Activated T-helper 1 cell treated with anti-CD3 and anti-CD28 coated beads, Interleukin-2, amount 50 U/mL, for 16 hours (primary cell): ENCODE measurements around the gene MINAR2.

Experiments
- DNase-seq, 2 donors: peaks; one replicate each; pipeline ENCODE4 v3.0.0-alpha.2; 2020; ENCODE audit warnings: low read depth in 1 of 2, low spot score in 1 of 2

Gene MINAR2, protein sequence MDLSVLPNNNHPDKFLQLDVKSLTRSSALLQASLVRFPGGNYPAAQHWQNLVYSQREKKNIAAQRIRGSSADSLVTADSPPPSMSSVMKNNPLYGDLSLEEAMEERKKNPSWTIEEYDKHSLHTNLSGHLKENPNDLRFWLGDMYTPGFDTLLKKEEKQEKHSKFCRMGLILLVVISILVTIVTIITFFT

DNA sequence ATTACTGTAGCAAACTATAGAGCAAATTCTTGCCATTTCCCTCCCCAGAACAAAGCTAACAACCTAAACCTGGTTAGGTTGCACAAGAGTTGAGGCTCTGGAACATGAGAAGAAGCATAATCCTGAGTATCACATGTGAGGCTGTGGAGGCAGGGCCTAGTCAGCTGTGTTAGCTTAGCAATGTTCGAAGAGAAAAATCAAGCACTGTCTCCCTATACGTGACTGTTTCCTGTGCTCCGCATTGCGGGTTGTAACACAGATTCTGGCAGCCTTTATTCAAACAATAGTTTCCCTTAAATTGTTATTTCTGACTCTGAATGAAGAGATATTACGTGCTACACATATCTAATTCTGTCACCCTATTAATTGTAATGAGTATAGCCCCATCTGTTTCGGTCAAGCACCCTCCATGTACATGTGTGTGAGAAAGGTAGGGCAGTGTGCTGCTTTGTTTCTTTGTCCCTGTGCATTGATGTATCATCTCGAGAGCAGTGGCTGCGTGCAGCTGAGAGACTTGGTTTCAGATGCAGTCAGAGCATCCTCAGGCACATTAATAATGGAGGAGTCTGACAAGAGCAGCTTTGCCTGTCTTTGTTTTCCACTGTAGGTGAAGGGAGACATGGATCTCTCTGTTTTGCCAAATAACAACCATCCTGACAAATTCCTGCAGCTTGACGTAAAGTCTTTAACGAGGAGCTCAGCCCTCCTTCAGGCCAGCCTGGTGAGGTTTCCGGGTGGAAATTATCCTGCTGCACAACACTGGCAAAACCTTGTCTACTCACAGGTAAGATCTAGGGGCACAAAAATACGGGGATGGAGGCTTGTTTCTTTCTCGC lies at the start of gene MINAR2:
TSS of gene MINAR2 (plus strand) at position 523 of the 836 bp plus-strand sequence. CDS start at position 620, 97 bp downstream.
- no peak for DNase-seq

DNA sequence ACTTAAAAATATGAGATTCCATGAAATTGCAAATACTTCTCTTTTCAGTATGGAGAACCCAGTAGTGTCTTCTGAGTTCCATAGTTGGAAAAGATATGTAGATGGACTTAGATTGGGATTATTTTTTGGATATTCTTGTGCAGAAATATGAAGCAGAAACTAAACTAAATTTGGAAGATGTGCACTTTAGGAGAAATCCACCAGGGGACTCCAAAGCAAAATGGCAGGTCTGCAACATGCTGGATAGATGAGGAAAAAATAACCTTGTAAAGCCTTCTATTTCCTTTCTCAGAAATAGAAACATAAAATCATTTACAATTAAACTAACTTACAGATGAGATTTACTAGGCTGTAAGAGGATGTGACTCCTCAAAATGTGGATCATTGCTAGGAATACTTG lies 49.2 kb upstream of the MINAR2 start:
- DNase-seq, result no peak

DNA sequence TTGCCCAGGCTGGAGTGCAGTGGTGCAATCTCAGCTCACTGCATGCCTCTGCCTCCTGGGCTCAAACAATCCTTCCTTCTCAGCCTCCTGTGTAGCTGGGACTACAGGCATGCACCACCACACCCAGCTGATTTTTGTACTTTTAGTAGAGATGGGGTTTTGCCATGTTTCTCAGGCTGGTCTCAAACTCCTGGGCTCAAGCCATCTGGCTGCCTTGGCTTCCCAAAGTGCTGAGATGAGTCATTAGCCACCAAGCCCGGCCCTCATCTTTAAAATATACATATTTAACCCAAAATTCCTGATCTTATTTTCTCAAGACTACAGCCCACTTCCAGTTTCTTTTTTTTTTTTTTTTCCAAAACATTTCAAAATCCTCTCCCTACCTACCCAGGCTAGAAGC lies 31.7 kb upstream of the MINAR2 start:
- no peak for DNase-seq

DNA sequence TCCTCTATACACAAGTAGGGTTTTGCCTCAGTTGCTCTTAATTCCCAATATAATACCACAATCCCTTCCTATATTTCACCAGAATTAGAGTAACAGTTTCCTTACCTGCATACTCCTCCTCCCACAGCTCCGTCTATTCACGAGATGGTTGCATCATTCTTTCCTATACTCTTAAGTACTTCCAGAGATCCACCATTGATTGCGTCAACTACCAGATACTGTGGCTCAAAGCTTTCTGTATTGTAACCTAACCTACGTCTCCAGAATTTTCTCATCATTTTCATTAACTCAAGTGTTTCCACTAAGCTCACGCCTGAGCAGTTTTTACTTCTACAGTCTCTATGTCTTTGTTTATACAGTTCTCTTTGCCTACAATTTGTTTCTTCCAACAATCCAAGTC lies 31.2 kb upstream of the MINAR2 start:
- DNase-seq, result no peak

DNA sequence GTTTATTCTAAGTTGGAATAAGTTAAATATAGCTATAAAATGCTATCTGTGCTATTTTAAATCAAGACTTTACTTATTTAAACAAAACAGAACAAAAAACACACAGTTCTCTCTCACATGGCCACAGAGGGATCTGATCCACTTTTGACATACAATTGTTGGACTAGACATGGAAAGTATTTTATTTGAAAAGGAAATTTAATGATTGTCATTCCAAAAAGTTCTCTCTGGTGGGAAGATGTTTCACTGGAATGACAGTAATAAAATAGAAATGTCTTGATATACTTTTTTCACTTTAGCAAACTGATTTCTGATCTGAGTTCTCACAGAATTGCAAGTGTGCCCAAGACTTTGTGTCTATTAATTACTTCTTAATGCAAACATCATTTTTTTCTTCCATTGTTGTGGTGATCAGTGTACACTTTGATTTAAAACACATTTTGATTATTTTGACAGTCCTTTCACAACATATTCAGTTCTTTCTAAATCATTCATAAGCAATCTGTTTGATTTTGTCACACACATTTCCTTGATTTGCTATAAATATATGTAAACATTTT lies 30.1 kb upstream of the MINAR2 start:
- DNase-seq, result no peak

DNA sequence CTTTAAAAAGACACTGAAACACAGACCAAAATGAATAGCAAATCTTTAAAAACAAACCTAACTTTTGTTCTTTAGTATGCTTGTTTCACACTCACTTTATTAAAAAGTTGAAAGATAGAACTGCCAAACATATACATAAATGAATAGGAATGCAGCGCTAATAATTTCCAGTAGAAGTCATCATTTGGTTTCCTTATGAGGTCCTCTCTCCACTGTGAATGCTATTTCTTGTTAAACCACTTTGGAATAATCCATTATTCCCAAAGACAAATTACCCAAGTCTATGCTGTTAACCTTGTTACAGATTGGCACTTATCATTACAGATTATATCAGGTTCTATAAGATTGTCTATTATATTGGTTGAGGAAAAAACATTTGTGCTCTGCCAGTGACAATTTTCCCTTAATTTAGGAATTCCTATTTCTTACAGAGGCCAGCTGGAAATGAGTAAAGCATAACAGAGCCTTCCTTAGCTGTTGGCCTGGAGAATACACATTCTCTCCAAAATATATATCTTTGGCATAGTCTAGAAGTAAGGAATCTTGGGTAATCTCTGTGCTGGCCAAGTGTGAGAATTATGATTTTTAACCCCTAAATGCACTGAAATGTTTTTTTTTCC lies 29.3 kb upstream of the MINAR2 start:
- DNase-seq, result no peak

DNA sequence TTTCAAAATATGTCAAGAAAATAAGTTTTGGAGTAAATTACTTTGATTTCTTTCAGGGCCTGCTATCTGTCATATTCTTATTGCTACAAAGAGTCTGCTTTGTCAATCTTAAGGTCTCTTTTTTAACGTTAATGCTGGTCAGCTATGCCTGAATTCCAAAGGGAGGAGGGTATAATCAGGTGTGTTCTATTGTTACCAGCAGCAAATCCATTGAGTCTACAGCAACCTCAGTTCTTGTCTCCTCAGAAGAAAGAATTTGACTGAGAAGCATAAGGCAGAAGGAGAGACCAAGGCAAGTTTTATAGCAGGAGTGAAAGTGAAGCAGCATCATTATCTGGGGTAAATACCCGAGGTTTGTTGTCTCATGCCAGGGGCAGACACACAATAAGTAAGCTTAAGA lies 23.7 kb upstream of the MINAR2 start:
- no peak for DNase-seq

DNA sequence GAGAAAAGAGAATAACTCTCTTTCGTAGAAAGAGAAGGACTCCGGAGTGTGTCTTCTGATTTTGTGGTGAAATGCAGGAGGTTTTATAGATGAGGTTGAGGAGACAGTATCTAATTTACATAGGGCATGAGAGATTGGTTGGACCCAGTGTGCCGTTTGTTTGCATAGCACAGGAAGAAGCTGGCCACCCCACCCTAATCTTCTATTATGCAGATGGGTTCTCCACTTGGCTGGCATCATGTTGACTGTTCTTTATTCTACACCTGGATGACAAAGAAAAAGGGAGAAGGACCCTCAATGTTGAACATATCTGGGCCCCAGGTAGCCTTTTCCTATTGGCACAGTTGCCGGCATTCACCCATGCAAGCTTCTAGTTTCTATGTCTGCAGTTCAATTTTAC lies 23.2 kb upstream of the MINAR2 start:
- no peak for DNase-seq

DNA sequence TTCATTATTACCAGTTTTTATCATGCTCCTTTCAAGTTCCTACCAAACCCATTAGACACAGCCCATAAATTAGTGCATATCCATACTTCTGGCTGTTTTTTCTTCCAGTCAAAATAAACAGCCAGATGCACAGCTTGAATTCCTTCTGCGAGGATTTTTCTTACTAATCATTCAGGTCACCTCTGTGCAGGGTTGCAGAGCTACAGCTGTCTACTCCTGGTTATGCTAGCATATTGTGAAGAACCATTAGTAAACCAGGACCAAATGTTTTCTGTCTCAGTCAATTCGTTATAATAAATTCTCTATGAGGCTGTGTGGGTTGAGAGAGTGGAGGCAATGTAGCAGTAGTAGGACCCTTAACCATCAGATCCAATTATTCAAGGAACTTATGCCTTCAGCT lies 8.1 kb upstream of the MINAR2 start:
- DNase-seq, result no peak

DNA sequence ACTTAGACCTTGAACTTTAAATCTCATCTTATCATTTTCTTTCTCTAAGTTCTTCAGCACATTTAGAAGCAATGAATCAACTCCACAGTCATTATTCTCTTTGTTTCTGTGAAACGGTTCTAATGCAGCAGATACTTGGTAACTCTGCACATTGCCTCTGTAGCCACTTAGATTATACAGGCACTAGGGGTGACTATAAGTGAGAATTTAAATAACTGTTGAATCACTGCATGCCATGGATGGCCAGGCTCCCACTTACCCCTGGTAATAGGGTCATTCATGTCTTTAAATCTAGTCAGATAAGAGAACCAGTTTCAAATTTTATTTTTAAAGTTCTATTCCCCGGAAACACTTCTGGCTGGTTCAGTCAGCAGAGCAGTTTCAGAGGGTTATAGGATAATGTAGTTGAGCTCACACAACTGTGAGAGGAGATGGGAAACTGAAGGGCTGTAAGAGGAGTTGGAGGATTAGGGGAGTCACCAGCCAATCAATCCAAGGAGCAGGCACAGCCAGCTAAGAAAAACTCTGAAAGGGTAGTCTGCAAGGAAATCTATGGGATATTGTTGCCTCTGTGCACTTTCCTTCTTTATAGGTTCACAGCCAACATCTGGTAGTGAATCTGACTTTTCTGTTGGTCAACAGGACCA lies 4.2 kb upstream of the MINAR2 start:
- DNase-seq, result no peak

DNA sequence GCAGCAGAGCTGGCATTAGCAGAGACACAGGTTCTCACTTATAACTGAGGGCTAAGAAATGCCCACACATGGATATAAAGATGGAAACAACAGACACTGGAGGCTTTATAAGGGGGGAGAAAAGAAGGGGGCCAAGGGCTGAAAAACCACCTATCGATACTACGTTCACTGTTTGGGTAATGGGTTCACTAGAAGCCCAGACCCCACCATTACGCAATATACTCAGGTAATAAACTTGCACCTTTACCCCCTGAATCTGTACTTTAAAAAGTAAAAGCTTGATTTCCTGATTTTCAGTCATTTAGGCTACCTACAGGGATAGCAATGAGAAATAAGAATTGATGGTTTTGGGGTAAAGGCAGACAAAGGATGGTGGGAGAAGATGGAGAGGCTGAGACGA lies 1.9 kb upstream of the MINAR2 start:
- DNase-seq, result no peak

DNA sequence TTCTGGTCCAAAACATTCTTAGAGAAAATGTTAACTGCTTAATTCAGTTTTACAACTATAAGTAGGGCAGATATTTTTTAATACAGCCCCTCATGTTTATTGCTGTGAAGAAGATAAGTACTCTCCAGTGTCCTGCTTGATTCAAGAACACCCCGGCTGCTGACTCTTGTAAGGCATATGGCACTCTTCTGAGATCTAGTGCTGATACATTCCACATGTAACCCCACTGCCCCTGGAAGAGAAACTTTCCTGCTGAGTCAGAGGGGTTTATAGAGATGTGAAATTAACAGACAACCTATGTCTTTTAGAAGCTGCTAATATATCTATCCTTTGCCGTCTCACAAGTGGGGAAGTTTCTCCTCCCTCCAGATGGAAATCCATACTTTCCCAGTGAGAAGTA lies 1.0 kb upstream of the MINAR2 start:
- no peak for DNase-seq

DNA sequence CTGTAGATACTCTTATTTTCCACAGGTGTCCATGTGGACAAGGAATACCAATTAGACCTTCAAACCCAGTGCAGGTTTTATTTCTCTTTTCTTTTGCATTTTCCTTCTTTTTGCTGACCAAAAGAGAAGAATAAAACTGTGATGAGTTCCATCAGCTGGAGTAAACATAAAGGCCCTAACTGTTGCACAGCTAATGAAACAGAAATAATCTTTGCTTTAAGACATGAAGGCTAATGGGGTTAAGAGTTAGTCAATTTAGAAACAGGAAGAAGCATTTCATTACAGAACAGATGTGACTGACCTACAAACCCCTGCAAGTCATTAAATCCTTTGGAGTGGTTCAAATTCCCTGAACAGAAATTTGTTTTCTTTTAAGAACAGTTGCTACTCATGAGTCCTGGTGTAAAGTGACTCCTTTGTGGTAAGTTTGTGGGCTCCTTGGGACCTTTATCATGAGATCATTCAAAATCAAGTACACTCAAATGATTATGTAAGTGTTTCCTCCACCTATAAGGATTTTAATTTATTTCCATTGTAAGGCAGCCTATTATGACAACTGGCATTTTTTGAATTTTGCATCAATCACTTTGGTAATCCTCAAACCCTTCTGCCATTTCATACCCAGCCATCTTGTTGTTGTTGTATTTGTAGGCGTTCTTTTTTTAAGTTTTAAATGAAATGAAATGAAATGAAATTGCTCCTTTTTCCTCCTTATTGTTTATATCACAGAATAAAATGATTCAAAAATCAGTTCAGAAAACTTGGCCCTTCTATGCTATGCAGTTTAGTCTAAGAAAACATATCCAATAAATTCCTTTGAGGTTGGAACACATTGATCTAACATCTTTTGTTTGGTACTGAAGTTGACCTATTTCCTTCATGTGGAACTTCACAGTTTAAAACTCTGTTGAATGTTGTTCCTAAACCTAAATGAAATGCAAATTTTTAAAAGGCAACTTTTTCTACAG lies 1.3 kb downstream of the MINAR2 start:
- DNase-seq, result no peak

DNA sequence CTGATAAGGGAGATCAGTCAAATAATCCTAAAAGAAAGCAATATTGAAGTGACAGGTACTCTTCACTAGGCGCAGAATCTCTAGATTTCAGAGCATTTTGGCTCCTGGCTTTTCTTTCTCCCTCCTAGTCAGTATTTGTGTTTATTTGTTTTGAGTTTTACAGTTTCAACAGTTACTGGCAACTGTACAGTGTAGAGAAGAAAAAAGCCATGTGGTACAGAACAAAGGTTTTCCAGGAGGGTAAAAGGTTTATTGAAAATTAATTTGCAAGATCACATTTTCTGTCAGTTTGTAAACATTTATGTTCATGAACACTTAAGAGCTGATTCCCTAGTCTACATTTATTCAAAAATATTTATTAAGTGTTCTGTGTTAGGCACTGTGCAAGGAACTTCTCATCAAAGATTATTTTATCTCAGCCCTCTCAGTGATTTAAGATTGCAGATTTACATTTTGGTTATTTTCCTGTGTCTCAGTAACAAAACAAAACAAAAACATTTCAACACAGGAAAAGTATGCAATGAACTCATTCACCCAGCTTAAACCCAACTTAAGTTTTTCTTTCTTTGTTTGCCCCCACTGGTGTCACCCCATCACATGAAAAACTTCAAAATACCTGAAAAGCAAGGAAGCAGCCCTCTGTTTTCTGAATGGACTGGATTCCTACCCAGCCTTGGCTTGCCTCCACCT lies 12.9 kb downstream of the MINAR2 start:
- no peak for DNase-seq

DNA sequence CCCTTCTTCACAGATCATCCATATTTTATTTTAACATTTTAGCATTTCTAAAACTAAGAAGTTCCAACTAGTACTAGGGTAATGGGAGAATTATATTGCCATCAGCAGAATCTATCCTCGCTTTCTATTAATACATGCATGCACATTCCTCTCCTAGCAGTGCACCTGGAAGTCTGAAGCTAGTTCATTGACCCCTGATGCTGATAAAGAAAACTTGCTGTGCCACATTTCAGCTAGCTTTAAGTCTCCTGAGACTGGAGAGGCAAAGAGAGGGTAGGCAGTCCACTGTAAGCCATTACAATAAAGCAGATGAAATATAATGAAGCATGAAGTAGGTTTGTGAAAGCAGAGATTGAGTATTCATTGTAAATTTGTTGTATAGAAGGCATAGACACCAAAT lies 15.8 kb downstream of the MINAR2 start:
- DNase-seq, result no peak

DNA sequence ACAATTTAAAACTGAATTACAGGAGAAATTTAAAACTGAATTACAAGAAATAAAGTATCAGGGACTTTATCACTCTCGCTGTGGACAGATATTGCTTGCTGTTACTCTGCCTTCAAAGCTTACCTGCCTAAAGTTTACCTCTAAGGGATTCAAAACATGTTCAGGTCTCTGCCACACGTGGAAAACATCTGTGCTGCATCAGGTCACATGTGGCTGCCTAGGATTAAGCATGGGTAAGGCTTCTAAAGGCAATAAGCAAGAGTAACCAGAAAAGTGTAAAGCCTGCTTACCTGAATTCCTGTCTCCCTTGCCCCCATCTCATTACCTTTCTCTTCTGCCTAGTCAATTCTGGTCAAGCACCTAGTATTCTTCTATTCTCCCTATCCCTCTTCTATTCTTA lies 18.9 kb downstream of the MINAR2 start:
- no peak for DNase-seq

DNA sequence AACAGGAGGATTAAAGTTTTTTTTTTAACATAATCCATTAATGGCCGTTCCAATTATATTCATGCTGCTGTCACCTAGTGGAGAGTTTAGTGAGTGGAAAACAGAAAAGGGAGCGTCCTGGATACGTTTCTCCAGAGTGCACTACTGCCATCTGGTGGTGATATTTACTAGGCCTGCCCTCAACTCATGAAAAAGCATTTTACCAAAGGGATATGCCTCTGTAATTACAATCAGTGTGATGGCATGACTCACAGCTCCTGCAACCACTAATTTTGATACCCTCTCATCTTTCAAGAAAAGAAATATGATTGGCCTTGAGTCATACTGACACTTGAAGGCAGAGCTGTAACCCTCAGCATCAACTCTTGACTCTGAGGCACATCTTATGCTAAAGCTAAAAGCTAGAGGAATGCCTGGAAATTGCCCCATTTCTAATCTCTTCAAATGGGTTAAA lies 20.1 kb downstream of the MINAR2 start:
- DNase-seq, result peak in 1 of 2 donors; percentile 17

DNA sequence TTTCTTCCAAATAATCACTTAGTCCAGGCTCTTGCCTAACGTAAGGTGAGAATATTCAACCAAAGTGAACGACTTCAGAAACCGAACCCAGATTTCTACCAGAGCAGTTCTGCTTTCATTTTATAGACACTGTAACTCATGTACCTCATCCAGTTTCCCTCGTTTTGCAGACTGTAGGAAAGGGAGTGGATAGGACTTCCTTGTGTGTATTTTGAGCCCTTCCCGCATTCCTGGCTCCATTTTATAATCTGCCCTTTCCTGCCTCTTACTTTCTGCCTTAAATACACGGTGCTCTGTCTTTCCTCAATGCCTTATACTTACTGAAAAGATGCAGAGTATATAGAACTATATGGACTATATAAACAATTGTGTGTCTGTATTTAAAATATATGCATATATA lies 20.8 kb downstream of the MINAR2 start:
- no peak for DNase-seq

DNA sequence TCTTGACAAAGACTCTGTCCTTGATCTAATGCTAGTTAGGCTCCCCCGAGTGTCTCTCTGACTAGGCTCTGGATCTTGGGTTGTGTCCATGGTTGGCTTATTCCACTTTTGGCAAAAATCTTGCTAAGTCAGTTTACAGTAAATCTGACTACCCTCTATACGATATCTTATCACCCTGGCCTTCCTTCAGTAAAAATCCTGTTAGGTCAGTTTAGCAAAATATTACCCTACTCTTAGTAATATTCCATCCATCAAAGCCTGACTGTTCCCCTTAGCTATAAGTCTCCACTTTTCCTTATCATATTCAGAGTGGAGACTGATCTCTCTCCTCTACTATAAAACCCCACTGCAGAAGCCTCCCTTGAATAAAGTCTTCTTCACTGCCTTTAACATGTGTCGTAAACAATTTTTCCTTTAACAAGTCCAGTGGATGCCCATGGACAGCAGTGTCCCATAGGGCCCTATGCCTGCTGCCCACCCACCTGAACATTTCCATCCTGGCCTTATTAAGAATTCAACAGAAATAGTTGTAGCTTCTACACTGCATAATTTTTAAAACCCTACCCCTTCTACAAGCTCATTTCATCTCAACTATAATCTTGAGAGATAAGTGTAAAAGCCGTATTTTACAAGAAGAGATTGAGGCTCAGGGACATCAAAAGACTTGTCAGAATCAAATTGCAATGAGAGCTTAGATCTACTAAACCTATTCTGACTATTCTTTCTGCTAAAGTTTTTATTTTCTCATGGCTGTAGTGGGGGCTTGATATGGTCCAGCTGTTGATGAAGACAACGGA lies 22.3 kb downstream of the MINAR2 start:
- no peak for DNase-seq
